Left lung (tissue), 10 donors: Measurements from ENCODE around the gene BAIAP2. TPM values are rescaled to one million over a fixed set of nuclear protein-coding genes. Genes with fewer than 3 reads are reported as not detected.
A peak's percentile ranks its signal among the peaks of the same experiment; 100 is the strongest.
"Not testable (repeated sequence)": the region's sequence is repeated elsewhere in the genome, so short reads cannot be mapped to it uniquely, and the experiment has no call there.

Source experiments
- ATAC-seq: fragments of 200-7000 bp; cut with Tn5 transposase; one replicate; pipeline ENCODE4 v1.9.1; 2020; ENCODE audit warnings: moderate library complexity
- DNase-seq, 4 donors: peaks; one replicate each; pipeline ENCODE4 v3.0.0-alpha.2; 2013 to 2020
- H3K27ac ChIP-seq, 2 donors: fragments of 200-600 bp; sonication (generic) in 1 of 2; one replicate each; pipeline versions ENCODE4 v1.5.0 to v1.8.0; 2020 to 2021
- H3K27me3 ChIP-seq, 2 donors: fragments of 200-600 bp; sonication (generic) in 1 of 2; one replicate each; pipeline versions ENCODE4 v1.5.0 to v1.8.0; 2020 to 2021
- H3K36me3 ChIP-seq, 2 donors: fragments of 200-600 bp; sonication (generic) in 1 of 2; one replicate each; pipeline versions ENCODE4 v1.5.0 to v1.8.0; 2020 to 2021
- H3K4me1 ChIP-seq, 2 donors: fragments of 200-600 bp; one replicate each; pipeline ENCODE4 v1.8.0; 2021
- H3K4me3 ChIP-seq, 2 donors: fragments of 200-600 bp; sonication (generic) in 1 of 2; one replicate each; pipeline versions ENCODE4 v1.5.0 to v1.8.0; 2020 to 2021; ENCODE audit warnings: mild to moderate bottlenecking in 1 of 2
- H3K9me3 ChIP-seq, 2 donors: fragments of 200-600 bp; sonication (generic) in 1 of 2; one replicate each; pipeline versions ENCODE4 v1.5.0 to v1.8.0; 2020 to 2021
- intact Hi-C, 2 donors: fragments of 100-400 bp; cut with DNase I; formaldehyde crosslinking; loops; one replicate each; pipeline versions ENCODE4 v1.11.2 to v1.14.2; 2022
- polyA plus RNA-seq, 6 donors: library from polyadenylated mRNA; unstranded; fragments of 120-200 nt; gene quantifications; one replicate each; pipeline ENCODE4 v1.2.1, GENCODE V29; 2013; ENCODE audit not compliant: insufficient read length in 6 of 6
- total RNA-seq, 2 donors: library from RNA; stranded (reverse); fragmentation: NEBNext Ultra II Directional; extraction: Animal tissue kit (Norgen Biotek cat#: 25700); gene quantifications; one replicate each; pipeline ENCODE4 v1.2.1, GENCODE V29; 2021
- TF ChIP-seq, protein P1 (sequence below), 2 donors: fragments of 200-600 bp; sonication (generic) in 1 of 2; IDR thresholded peaks; one replicate each; pipeline versions ENCODE4 v1.5.0 to v1.8.0; 2021; ENCODE audit warnings: antibody characterized with exemption in 2 of 2
- donor health status: DM: no; HTN: yes; CAD: no.
- donor health status: DM: no; HTN: no; CAD: no.

The BAIAP2 gene
- total and polyA plus RNA-seq, 8 donors: 40.9 to 135 (median 52.6) TPM

DNA sequence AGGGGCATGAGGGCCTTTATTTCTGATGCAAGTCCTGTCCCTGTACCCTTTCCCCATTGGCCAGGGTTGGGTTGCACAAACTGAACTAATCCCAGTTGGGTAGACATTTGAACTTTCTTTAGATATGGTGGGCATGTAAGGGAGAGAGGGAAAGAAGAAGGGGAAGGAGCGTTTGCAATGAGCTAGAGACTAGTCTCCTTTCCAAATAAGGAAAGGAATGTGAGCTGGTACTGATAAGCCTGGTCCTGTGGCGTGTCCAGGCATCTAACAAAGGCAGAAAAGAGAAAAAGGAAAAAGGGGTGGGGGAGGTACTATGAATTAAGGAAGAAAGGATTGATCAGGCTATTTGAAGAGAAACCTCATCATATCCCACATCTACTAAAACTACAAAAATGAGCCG is 23.0 kb upstream of the BAIAP2 start:
- DNase-seq: no peak
- Histone ChIP-seq H3K27ac (no peak overlapping the region), H3K27me3 (no peaks in the 10 kb centered on the region), H3K4me1 (no peaks in the 10 kb centered on the region), H3K36me3 (no peaks in the 10 kb centered on the region), H3K4me3 (no peak overlapping the region), H3K9me3 (peaks cover 0 to 17% of the 10 kb centered on the region in 2 donors)
- ATAC-seq: no peak
- intact Hi-C loops: no loop called here
- TF ChIP-seq, protein P1, sequence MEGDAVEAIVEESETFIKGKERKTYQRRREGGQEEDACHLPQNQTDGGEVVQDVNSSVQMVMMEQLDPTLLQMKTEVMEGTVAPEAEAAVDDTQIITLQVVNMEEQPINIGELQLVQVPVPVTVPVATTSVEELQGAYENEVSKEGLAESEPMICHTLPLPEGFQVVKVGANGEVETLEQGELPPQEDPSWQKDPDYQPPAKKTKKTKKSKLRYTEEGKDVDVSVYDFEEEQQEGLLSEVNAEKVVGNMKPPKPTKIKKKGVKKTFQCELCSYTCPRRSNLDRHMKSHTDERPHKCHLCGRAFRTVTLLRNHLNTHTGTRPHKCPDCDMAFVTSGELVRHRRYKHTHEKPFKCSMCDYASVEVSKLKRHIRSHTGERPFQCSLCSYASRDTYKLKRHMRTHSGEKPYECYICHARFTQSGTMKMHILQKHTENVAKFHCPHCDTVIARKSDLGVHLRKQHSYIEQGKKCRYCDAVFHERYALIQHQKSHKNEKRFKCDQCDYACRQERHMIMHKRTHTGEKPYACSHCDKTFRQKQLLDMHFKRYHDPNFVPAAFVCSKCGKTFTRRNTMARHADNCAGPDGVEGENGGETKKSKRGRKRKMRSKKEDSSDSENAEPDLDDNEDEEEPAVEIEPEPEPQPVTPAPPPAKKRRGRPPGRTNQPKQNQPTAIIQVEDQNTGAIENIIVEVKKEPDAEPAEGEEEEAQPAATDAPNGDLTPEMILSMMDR (IDR thresholded peaks at IDR 0.05): no peak

DNA sequence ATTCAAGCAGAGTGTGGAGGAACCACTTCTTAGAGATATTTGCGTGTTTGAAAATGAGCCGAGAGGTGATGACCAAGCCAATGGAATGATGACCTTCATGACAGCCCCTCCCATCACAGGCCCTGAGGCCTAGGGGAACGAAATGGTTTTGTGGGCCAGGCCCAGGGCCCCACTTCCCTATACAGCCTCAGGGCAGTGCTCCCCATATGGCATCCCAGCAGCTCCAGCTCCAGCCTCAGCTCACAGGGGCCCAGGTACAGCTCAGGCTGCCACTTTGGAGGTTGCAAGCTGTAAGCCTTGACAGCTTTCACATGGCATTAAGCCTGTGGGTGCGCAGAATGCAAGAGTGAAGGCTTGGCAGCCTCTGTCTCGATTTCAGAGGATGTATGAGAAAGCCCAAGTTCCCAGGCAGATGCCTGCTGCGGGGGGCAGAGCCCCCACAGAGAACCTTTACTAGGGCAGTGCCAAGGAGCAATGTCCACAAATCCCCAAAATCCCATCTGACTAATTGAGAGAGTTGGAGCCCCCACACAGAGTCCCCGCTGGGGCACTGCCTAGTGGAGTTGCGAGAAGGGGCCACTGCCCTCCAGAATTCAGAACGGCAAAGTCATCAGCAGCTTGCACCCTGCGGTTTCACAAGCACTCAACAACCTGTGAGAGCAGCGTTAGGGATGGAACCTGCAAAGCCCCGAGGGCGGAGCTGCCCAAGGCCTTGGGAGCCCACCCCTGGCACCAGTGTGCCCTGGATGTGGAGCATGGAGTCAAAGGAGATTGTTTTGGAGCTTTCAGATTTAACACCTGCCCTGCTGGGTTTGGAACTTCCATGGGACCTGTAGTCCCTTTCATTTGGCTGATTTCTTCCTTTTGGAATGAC is 22.1 kb upstream of the BAIAP2 start:
- Histone ChIP-seq H3K27me3 (no peaks in the 10 kb centered on the region), H3K4me3 (no peak overlapping the region), H3K36me3 (no peaks in the 10 kb centered on the region), H3K9me3 (peaks cover 0 to 17% of the 10 kb centered on the region in 2 donors), H3K4me1 (peaks cover 2 to 6% of the 10 kb centered on the region in 2 donors), H3K27ac (no peak overlapping the region)
- ATAC-seq: no peak
- DNase-seq: peak in 1 of 4 donors; percentile 45
- TF ChIP-seq, protein P1 (IDR thresholded peaks at IDR 0.05): no peak
- intact Hi-C loops: no loop called here

DNA sequence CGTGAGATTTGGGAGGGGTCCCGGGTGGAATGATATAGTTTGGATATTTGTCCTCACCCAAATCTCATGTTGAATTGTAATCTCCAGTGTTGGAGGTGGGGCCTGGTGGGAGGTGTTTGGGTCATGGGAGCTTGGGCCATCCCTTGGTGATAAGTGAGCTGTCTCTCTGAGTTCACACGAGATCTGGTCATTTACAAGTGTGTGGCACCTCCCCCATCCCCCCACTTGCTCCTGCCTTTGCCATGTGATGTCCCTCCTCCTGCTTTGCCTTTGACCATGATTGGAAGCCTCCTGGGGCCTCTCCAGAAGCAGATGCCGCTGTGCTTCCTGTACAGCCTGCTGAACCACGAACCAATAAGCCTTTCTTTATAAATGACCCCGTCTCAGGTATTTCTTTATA is 21.3 kb upstream of the BAIAP2 start:
- H3K27ac ChIP-seq: no peak overlapping the region
- DNase-seq (peak in 1 of 4 donors; percentile 8), ATAC-seq (no peak)
- intact Hi-C loops: no loop called here
- peaks cover 4 to 14% of the 10 kb centered on the region in 2 donors for H3K4me1 ChIP-seq
- TF ChIP-seq, protein P1 (IDR thresholded peaks at IDR 0.05): no peak
- no peaks in the 10 kb centered on the region for H3K27me3 ChIP-seq
- H3K36me3 ChIP-seq: no peaks in the 10 kb centered on the region
- no peak overlapping the region for H3K4me3 ChIP-seq
- H3K9me3 ChIP-seq: peaks cover 0 to 17% of the 10 kb centered on the region in 2 donors

DNA sequence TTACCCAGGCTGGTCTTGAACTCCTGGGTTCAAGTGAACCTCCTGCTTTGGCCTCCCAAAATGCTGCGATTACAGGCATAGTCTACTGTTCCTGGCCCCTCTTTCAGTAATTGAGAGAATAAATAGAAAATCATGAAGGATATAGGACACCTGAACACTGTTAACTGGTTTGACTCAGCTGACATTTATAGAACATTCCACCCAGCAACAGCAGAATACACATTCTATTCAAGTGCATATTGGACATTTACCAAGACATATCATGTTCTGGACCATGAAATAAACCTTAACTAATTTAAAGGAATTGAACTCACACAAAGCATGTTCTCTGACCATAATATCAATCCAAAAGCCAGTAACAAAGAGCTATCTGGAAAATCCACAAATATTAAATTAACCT is 19.8 kb upstream of the BAIAP2 start:
- TF ChIP-seq, protein P1 (IDR thresholded peaks at IDR 0.05): no peak
- no peak overlapping the region for H3K4me3 ChIP-seq

DNA sequence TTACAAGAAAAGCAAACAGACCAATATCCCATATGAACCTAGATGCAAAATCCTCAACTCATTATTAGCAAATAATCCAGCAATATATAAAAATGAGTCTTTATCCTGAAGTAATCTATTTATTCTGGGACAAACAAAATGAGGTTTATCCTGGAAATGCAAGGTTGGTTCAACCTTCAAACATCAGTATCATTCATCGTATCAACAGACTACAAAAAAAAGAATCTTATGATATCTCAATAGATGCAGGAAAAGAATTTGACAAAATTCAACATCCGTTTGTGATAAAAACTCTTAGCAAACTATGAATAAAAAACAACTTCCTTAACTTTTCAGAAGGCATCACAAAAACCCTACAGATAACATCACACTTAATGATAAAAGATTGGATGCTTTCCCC is 18.4 kb upstream of the BAIAP2 start:
- ATAC-seq (no peak), DNase-seq (no peak)
- TF ChIP-seq, protein P1 (IDR thresholded peaks at IDR 0.05): no peak
- H3K27ac ChIP-seq: no peak overlapping the region
- peaks cover 16 to 42% of the 10 kb centered on the region in 2 donors for H3K4me1 ChIP-seq
- intact Hi-C loops: no loop called here
- no peak overlapping the region for H3K4me3 ChIP-seq
- H3K27me3 ChIP-seq: no peaks in the 10 kb centered on the region
- H3K9me3 ChIP-seq: peaks cover 0 to 7% of the 10 kb centered on the region in 2 donors
- no peaks in the 10 kb centered on the region for H3K36me3 ChIP-seq

More for the DNA sequence above, 19.8 kb upstream of the BAIAP2 start:
- Histone ChIP-seq H3K9me3 (peaks cover 0 to 17% of the 10 kb centered on the region in 2 donors), H3K27me3 (no peaks in the 10 kb centered on the region), H3K4me1 (peaks cover 4 to 28% of the 10 kb centered on the region in 2 donors), H3K27ac (no peak overlapping the region), H3K36me3 (no peaks in the 10 kb centered on the region)
- ATAC-seq: no peak
- DNase-seq: no peak
- intact Hi-C loops: no loop called here

DNA sequence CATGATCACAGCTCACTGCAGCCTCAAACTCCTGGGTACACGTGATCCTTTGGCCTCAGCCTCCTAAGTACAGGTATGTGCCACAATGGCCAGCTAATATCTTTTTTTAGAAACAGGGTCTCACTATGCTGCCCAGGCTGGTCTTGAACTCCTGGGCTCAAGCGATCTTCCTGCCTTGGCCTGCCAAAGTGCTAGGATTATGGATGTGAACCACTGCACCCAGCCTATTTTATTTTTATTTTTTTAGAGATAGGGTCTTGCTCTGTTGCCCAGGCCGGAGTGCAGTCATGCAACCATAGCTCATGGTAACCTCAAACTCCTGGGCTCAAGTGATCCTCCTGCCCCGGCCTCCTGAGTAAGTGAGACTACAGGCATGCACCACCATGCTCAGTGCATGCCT is 17.6 kb upstream of the BAIAP2 start:
- DNase-seq: peak in 1 of 4 donors; percentile 13
- H3K27me3 ChIP-seq, H3K9me3 ChIP-seq, H3K36me3 ChIP-seq, ATAC-seq, intact Hi-C loops, H3K4me3 ChIP-seq: not testable (repeated sequence)
- H3K4me1 ChIP-seq: peaks cover 16 to 43% of the 10 kb centered on the region in 2 donors
- H3K27ac ChIP-seq: peak overlapping the region in 1 of 2 donors; percentile 78
